Keratinocyte (primary cell): ENCODE results near the gene RFX8.

Experiments used
- EZH2 ChIP-seq: IDR thresholded peaks from one replicate; pipeline ENCODE4 v1.6.1; 2012; ENCODE audit warnings: inconsistent platforms, mild to moderate bottlenecking, low read length, moderate library complexity
- TF ChIP-seq, protein P1 (sequence below), 3 experiments: IDR thresholded peaks in 1 of 3; conservative IDR thresholded peaks in 1 of 3; optimal IDR thresholded peaks in 1 of 3; 2 replicates in 2 of 3; 3 replicates in 1 of 3; pipeline versions ENCODE3 to v1.5.1; 2011; ENCODE audit warnings: low read length in 3 of 3, mild to moderate bottlenecking in 3 of 3, moderate library complexity in 2 of 3, control low read depth in 1 of 3, inconsistent platforms in 1 of 3; ENCODE audit not compliant: insufficient read depth in 2 of 3; ENCODE audit errors: extremely low read depth in 1 of 3

DNA sequence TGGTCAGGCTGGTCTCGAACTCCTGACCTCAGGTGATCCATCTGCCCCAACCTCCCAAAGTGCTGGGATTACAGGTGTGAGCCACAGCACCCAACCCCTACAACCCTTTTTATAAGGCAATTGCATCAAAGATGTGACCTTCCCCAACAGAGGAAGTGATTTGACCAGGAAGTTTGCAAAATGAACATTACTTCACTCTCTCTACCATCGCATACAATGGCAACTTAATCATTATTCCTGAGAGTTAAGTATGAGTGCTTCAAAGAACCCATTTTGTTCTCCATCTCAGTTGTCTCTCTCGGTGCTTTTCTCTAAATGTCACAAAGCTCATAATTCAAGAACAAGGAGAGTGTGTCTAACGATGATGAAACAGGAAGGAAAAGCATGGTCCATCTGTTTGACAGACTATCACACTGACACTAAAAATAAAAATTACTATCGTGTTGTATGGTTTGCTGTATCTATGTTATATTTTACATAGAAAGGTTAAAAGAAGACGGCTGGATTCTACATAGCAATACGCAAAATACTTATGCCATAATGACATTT, 69.5 kb downstream of the RFX8 start:
- TF ChIP-seq, protein P1, sequence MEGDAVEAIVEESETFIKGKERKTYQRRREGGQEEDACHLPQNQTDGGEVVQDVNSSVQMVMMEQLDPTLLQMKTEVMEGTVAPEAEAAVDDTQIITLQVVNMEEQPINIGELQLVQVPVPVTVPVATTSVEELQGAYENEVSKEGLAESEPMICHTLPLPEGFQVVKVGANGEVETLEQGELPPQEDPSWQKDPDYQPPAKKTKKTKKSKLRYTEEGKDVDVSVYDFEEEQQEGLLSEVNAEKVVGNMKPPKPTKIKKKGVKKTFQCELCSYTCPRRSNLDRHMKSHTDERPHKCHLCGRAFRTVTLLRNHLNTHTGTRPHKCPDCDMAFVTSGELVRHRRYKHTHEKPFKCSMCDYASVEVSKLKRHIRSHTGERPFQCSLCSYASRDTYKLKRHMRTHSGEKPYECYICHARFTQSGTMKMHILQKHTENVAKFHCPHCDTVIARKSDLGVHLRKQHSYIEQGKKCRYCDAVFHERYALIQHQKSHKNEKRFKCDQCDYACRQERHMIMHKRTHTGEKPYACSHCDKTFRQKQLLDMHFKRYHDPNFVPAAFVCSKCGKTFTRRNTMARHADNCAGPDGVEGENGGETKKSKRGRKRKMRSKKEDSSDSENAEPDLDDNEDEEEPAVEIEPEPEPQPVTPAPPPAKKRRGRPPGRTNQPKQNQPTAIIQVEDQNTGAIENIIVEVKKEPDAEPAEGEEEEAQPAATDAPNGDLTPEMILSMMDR (optimal IDR thresholded peaks at IDR 0.05 in 1 of 3, IDR thresholded peaks at IDR 0.05 in 1 of 3, conservative IDR thresholded peaks at IDR 0.05 in 1 of 3; ENCODE audit: extremely low read depth in 1 of 3, insufficient read depth in 2 of 3, low read length in 3 of 3) = no peak
- no peak for TF ChIP-seq EZH2
